Activated CD8-positive, alpha-beta memory T cell treated with anti-CD3 and anti-CD28 coated beads, Interleukin-2, amount 50 U/mL, for 24 hours (primary cell): ENCODE results near the gene IL3.

ENCODE experiments used
- DNase-seq: peaks from one replicate; pipeline ENCODE4 v3.0.0-alpha.2; 2020; ENCODE audit errors: extremely low read depth

The IL3 gene

DNA sequence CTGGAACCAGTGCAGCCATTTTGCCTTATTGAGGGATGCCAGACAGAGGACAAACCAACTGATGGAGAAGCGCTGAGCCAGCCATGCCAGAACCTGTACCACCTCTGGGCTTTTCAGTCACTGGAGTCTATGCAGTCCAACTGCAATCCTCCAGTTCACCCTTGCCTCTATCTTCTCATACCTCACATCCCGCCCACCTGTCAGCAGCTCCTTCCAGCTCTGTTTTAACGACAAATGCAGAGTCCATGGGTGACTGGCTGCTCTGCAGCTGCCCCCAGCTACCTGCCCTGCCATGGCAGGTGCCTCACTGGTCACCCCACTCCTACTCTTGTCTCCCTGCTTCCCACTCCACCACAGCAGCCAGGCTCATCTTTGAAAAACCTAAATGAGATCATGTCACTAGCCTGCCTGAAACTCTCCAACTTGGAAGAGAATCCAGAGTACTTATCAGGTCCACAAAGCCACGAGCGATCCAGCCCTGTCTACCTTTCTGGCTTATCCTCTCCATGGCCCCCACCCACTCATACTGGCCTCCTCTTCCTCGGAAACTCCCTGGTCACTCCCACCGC lies 35.0 kb upstream of the IL3 start:
- DNase-seq, result no peak

- DNase-seq, result no peak
These were observed 33.9 kb upstream of the IL3 start for GRCh38 chr5:132026516-132027008.

- no peak for DNase-seq
These were observed 33.4 kb upstream of the IL3 start for GRCh38 chr5:132027027-132027426.

DNA sequence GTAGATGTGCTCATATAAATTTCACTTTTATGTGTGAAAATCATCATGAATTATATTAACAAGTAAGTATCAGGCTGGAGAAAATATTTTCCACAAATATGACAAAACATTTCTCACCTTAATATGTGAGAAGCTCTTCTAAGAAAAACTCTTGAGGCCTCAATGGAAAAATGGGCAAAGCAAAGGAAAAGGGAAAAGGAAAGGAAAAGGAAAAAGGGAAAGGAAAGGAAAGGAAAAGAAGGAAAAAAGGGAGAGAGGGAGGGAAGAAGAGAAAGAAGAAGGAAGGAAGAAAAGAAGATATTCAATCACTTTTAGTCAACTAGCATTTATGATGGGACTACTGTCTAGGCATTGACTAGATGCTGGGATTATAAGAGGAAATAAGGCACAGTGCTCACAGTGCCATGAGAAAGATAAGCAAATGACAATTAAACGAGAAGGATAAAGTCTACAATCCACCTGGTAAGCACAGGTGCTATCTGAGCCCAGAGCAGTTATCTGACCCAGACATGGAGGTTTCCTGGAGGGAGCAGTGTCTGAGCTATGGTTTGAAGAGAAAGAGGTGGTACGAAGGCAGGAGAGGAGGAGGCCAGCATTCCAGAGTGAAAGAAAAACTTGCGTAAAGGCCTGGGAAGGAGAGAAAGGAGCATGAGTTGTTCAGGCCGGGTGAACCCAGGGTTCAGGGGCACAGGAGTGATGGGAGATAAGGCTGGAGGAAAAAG lies 30.7 kb upstream of the IL3 start:
- no peak for DNase-seq

- DNase-seq, result no peak
These were observed 29.8 kb upstream of the IL3 start for GRCh38 chr5:132030610-132031009.

- no peak for DNase-seq
These were observed 28.3 kb upstream of the IL3 start for GRCh38 chr5:132032196-132032595.

DNA sequence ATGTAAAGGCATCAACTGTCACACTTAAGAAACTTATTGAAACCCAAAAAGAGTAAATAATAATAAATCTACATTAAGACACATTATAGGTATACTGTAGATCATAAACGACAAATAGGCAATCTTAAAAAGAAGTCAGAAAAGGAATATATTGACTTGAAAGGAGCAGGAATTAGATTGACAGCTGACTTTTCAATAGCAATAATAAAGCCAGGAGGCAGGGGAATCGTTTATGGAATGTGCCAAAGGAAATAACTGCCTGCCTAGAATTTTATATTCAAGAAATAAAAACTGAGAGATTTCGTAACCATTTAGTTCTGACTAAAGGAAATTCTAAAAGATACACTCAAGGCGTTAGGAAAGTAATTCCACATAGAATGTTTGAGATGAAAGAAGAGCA lies 27.3 kb upstream of the IL3 start:
- no peak for DNase-seq

DNA sequence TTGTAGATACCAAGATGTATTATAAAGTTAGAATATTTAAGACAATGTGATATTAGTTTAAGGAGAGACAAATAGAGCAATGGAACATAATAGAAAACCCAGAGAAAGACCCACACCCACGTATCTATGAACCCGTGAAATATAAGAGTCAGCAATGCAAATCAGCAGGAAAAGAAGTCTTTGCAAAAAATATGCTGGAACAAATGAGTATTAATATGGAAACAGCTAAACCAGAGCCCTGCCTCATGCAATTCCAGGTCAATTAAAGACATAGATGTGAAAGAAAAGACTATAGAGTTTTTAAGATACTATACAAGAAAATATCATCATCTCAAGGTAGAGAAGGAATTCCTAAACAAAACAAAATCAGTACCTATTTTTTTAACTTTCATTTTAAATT lies 23.1 kb upstream of the IL3 start:
- DNase-seq, result no peak

DNA sequence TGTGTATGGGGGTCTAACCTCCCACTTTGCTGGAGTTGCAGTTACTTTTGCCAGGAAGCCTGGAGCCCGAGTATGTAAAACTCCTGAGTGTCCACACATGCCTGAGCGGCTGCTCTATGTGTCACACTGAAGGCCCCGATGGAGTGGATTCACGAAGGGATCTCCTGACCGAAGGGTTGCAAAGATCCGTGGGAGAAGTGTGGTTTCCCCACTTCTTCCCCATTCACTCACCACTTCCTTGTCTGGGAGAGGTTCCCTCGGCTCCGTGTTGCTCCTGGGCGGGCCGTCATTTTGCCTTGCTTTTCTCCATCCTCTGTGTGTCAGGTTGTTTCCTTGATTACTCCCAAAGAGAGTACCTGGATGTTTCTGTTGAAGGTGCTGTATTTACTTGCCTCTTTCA lies 16.2 kb upstream of the IL3 start:
- DNase-seq, result no peak

GRCh38 chr5:132046880-132047299 lies 13.6 kb upstream of the IL3 start:
- no peak for DNase-seq

DNA sequence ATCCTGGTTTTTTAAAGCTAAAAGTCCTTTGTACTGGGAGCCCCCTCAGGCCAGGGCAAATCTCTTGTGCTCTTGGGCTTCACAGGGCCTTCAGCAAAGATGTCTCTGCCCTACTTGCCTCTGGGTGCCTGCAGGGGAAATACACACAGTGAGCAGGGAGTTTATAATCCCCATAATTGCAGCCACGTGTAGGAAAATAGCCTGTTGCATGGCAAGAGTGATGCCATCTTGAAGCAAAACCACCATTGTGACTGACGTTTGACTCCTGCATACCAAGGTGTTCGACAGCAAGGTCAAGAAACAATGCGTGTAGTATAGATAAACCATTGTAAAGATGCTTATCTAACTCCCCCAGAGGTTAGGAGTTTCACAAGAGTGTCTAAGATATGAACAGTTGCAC lies 11.4 kb upstream of the IL3 start:
- no peak for DNase-seq

DNA sequence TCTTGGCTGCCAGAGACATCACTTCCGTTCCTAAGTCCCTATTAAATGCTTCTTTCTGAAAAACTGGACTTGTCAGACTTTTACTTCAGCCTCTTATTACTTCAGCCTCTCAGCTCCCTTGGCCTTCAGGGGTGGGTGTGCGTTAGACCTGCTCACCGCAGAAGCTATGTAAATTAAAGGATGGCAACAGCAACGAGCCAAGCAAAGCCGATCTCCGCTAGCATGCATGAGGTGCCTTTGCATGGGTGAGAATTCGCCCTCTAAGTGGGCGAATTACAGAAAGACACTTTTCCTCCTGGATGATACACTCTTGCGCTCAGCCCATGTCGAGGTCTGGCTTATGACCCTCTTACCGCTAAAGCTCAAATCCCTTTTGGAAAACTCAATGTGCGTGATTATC lies 10.9 kb upstream of the IL3 start:
- DNase-seq, result no peak

DNA sequence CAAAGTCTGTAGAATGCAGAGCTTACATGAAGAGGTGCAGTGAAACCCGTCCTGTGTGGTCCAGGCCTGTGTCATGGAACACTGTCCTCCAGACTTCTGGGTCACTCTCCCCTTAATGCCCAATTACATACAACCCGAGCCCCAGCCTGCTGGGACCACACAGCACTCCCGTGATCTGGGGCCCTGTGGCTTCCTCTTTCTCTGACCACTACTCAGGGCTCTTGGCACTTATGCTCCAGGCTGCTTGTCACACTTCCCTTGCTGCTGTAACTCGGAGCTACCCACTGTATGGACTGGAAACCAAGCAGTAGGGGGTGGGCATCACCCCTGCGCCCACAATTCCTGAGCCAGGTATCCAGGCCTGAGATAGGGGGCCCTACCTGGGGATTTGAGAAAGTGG lies 10.3 kb upstream of the IL3 start:
- no peak for DNase-seq

DNA sequence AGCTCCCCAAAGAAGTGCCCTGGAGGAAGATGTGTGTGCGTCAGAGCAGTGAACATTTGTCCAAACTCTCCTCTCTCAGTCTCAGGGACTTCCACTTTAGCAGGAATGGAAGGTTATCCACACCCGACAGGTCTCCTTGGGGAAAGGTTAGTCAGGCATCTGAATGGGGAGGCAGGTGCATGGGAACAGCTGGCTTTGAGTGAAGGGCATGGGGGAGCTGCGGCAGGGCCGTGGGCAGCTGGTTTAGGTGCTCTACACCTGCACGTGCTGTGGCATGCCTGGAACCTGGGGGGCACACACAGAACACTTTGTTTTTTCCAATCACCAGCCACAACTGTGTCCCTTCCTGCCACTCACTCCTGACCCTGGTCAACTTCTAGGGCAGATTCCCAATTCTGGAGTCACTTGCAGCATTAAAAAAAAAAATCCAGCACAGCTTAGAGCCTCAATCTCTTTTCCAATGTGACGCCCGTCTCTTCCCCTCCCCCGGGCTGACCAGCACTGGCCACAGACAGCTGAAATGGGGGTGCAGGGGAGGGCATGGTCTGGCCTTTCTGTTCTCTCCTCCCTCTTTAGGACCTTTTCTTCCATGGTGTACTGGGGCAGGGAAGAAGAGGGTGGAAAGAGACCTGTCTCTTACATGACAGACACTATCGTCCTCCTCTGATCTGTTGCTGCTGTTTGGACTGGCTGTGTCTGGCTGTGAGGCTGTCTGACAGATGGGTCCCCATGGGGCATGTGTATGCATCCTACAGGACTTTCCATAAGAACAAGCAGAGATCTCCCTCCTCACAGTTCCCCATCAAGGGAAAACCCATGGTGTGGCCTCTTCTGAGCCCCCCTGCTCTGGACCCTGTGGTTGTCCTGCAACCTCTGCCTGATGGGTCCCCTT lies 9.5 kb upstream of the IL3 start:
- DNase-seq, result no peak

- no peak for DNase-seq
These were observed 7.9 kb upstream of the IL3 start for GRCh38 chr5:132052520-132052919.

GRCh38 chr5:132053483-132053882 lies 7.0 kb upstream of the IL3 start:
- DNase-seq, result no peak

DNA sequence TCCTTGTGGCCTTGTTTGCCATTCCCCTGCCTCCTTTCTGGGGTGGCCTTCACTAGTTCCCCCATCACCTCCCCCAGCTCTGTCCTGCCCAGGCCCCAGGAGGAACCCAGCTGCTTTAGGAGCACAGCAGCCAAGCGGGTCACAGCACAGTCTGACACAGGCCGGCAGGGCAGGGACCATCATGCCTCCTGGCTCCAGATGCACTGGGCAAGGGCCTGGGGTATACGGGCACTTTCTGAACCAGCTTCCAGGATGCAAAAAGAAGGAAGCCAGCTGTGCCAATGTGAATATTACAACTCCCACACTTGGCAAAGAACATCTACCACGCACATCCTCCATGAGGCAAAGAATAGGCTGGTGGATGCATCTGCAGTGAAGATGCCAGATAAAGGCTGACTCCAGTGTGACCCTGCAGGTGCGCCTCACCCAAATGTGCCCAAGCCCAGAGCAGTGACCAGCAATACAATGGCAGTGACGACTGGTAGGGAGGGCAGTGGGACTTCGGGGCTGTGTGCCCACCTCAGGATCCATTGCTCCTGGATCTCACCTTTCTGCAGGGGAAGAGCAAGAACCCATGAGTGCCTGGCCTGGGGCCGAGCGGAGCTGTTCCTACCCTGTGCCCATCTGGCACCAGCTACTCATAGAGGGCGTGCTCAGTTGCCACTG lies 6.3 kb upstream of the IL3 start:
- DNase-seq, result no peak

DNA sequence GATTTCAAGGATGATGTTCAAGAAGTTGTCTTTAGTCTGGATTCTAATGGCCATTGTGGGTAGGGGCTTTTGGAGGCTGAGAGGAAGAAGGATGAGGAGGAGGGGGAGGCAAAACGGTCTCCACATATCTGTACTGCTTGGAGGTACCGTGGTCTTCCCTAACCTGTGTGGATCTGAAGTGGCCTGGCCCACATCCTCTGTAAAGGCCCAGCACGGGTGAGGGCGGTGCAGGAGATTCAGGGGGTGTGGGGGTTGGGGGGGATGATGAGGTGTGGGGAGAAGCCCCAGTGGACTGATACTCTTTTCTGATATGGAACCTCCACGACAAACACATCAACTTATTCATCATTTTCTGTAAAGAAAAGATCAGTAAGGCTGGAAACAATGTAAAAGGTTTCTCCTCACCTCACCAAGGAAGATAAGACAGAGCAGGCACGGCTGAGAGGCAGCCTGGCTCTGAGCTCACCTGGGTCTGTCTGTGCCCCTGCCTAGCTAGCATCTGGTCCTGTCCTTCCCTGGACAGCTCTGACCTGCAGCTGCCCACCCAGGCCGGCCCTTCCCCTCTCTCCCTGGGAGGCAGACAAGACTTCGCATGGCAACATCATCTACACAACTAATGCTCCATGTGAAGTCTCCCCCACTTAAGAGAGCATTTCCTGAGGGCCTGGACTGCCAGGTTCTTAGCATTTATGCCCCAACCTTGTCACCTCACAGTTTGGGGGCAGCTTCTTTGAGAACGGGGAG lies 5.6 kb upstream of the IL3 start:
- no peak for DNase-seq

- no peak for DNase-seq
These were observed 5.0 kb upstream of the IL3 start for GRCh38 chr5:132055441-132055807.

DNA sequence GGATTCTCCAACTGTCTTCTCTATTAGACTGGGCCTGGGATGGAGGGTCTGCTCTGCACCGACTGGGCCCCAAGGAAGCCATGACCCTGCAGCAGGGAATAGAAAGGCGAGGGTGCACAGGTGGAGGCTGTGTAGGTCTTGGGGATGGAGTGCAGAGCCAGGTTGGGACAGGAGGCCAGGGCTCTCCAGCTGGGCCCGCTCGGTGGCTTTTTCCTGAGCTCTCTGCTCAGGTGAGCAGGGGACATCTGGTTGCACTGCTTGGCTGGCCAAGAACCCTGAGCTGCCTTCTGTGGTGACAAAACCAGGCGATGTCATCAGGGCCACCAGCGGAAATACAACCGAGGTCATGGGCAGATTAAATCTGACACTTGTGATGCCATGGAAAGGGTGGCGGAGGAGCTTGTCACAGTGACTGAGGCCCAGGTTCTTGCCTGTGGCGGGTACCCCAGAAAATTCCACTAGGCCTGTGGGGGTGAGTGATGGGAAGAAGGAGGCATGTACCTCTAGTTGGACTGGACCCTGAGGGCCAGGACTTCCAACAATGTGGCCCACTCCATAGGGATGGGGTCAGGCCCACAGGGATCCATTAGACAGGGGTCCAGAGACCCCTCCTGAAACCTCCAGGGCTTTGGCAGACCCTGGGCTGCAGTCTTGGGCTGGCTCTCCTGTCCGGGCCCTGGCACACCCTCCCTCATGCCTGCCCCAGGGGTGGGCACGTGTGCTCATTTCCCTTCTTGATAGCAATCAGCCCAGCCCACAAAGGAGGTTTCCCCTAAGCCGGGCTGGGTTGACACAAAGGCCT lies 4.4 kb upstream of the IL3 start:
- DNase-seq, result no peak
